Measurements from ENCODE around the gene TWF2. TPM values are rescaled to one million over a fixed set of nuclear protein-coding genes. Genes with fewer than 3 reads are reported as not detected.

Gene TWF2
- polyA plus RNA-seq, 2 of the 4 experiments (the other 2 are of a cell fraction) = 36.8 to 53.6 TPM

- DNase-seq (ENCODE audit: low read depth in 1 of 2, low spot score in 1 of 2) (no peak), FAIRE-seq (no peak), ATAC-seq (no peak)
- CTCF ChIA-PET = interaction anchor here (1.5 to 13.3 kb wide), 2 partner anchors 8 to 126 kb away, joined by 5 to 119 read pairs; partner anchors contain the start of gene TLR9
- Histone ChIP-seq H3K4me2 (no peak overlapping the region), H3K27ac (no peak overlapping the region), H3K9me3 (no peaks in the 10 kb centered on the region), H3K4me3 (no peak overlapping the region), H3K4me1 (peaks cover 21% of the 10 kb centered on the region)
- no peak for TF ChIP-seq USF2 (IDR thresholded peaks at IDR 0.05)
- no peak for TF ChIP-seq BCL3 (IDR thresholded peaks at IDR 0.05)
- no peak for TF ChIP-seq HOXB13 (CRISPR knock-in tag; IDR thresholded peaks at IDR 0.05; ENCODE audit: low read depth)
- TF ChIP-seq EHF (CRISPR knock-in tag; IDR thresholded peaks at IDR 0.05) = no peak
- TF ChIP-seq HEYL (CRISPR knock-in tag; IDR thresholded peaks at IDR 0.05) = no peak
- no peak for TF ChIP-seq NFE2L2 (conservative IDR thresholded peaks at IDR 0.05; ENCODE audit: low read length)
- TF ChIP-seq HOXA7 (CRISPR knock-in tag; IDR thresholded peaks at IDR 0.05) = no peak
- TF ChIP-seq TP53 (CRISPR knock-in tag; IDR thresholded peaks at IDR 0.05) = no peak
- no peak for TF ChIP-seq MAFK (IDR thresholded peaks at IDR 0.05; ENCODE audit: partially characterized antibody)
- no peak for TF ChIP-seq BHLHE40 (IDR thresholded peaks at IDR 0.05; ENCODE audit: low read depth, low read length)
- no peak for TF ChIP-seq NPAS2 (CRISPR knock-in tag; IDR thresholded peaks at IDR 0.05; ENCODE audit: borderline replicate concordance)
- no peak for TF ChIP-seq RNF2 (IDR thresholded peaks at IDR 0.05; ENCODE audit: borderline replicate concordance, low read depth)
- no peak for TF ChIP-seq CHD4 (IDR thresholded peaks at IDR 0.05; ENCODE audit: borderline replicate concordance)
- no peak for TF ChIP-seq CBX8 (IDR thresholded peaks at IDR 0.05)
- TF ChIP-seq MAZ (IDR thresholded peaks at IDR 0.05; ENCODE audit: borderline replicate concordance, low read depth, low read length) = no peak
- TF ChIP-seq GATA3 (IDR thresholded peaks at IDR 0.05; ENCODE audit: borderline replicate concordance) = no peak
- TF ChIP-seq TFCP2L1 (CRISPR knock-in tag; IDR thresholded peaks at IDR 0.05) = no peak
- POLR2A ChIA-PET = no interaction called here
- WGBS (ENCODE audit: missing lambda C conversion rate) = 79% methylated on average over 8 of the region's 8 CpGs
These were observed 26.0 kb downstream of the TWF2 start for GRCh38 chr3:52213005-52213404.

- H3K4me1 ChIP-seq = peaks cover 13% of the 10 kb centered on the region
- H3K27ac ChIP-seq = no peak overlapping the region
- ATAC-seq (no peak), DNase-seq (ENCODE audit: low read depth in 1 of 2, low spot score in 1 of 2) (no peak), FAIRE-seq (no peak)
- no peaks in the 10 kb centered on the region for H3K9me3 ChIP-seq
- no peak overlapping the region for H3K4me2 ChIP-seq
- TF ChIP-seq POLR2A (IDR thresholded peaks at IDR 0.05; ENCODE audit: low read length) (no peak), FOSL2 (IDR thresholded peaks at IDR 0.05) (no peak), FOSL2 (CRISPR knock-in tag; IDR thresholded peaks at IDR 0.05) (no peak), TP53 (CRISPR knock-in tag; IDR thresholded peaks at IDR 0.05) (no peak), EHF (CRISPR knock-in tag; IDR thresholded peaks at IDR 0.05) (no peak), KDM5A (IDR thresholded peaks at IDR 0.05) (no peak), NR3C1 (IDR thresholded peaks at IDR 0.05) (no peak), SREBF2 (IDR thresholded peaks at IDR 0.05) (no peak), HDAC2 (IDR thresholded peaks at IDR 0.05) (no peak), USF2 (IDR thresholded peaks at IDR 0.05) (no peak), ESRRA (IDR thresholded peaks at IDR 0.05; ENCODE audit: borderline replicate concordance, low read length) (no peak), NFE2L2 (conservative IDR thresholded peaks at IDR 0.05; ENCODE audit: low read length) (no peak)
- 100% methylated on average over 9 of the region's 18 CpGs for WGBS (ENCODE audit: missing lambda C conversion rate)
- ChIA-PET POLR2A (no interaction called here), CTCF (interaction anchor here (1.1 to 13.3 kb wide), 2 partner anchors 10 to 128 kb away, joined by 5 to 119 read pairs; partner anchors contain the start of gene TLR9)
- H3K4me3 ChIP-seq = no peak overlapping the region
These were observed 27.6 kb downstream of the TWF2 start for GRCh38 chr3:52211268-52211891.

All from A549 (cell line).